Activated CD4-positive, alpha-beta T cell treated with anti-CD3 and anti-CD28 coated beads, Interleukin-2, amount 50 U/mL, for 48 hours (primary cell): Measurements from ENCODE around the gene MCRS1.
"Not testable (repeated sequence)": the region's sequence is repeated elsewhere in the genome, so short reads cannot be mapped to it uniquely, and the experiment has no call there.

ENCODE experiments used
- DNase-seq, 2 experiments: peaks; one replicate each; pipeline ENCODE4 v3.0.0-alpha.2; 2020

MCRS1 gene

DNA sequence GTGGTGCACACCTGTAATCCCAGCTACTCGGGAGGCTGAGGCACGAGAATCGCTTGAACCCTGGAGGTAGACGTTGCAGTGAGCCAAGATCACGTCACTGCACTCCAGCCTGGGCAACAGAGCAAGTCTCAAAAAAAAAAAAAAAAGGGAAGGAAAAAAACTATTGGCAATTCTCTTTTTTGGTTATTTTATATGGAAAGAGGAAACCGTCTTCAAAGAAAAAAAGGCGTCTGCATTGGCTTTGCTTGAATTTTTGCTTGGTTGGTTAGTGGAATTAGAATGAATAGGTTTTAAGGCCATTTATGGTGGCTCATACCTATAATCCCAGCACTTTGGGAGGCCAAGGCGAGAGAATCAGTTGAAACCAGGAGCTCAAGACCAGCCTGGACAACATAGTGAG is 58.3 kb downstream of the MCRS1 start:
- not testable (repeated sequence) for DNase-seq
